SU-DHL-6 (cell line): ENCODE results near the gene HOXD11.

Source experiments
- H2AFZ ChIP-seq: fragments of 200-600 bp; sonication (generic); 2 replicates; pipeline ENCODE4 v1.6.1; 2014; ENCODE audit warnings: low read depth, mild to moderate bottlenecking, moderate library complexity, mixed read lengths, antibody characterized with exemption, low read length; ENCODE audit not compliant: severe bottlenecking
- H3F3A ChIP-seq: fragments of 200-600 bp; shearing (Covaris generic); 2 replicates; pipeline ENCODE4 v1.6.0; 2016; ENCODE audit warnings: antibody characterized with exemption, mild to moderate bottlenecking; ENCODE audit not compliant: insufficient read depth
- H3K27ac ChIP-seq: fragments of 200-600 bp; sonication (generic); 2 replicates; pipeline ENCODE4 v1.5.1; 2016; ENCODE audit warnings: low read depth, mild to moderate bottlenecking, low read length, moderate library complexity, mixed read lengths
- H3K27me3 ChIP-seq: fragments of 200-600 bp; sonication (generic), shearing (Covaris generic); 2 replicates; pipeline ENCODE4 v1.6.0; 2014; ENCODE audit warnings: mild to moderate bottlenecking, low read length
- H3K36me3 ChIP-seq: fragments of 200-600 bp; sonication (generic); 2 replicates; pipeline ENCODE4 v1.6.1; 2014; ENCODE audit warnings: mild to moderate bottlenecking, low read length, mixed read lengths
- H3K4me2 ChIP-seq: fragments of 300-600, 200-600 bp; shearing (Covaris generic), sonication (generic); 2 replicates; pipeline ENCODE4 v1.6.0; 2014; ENCODE audit warnings: low read length, low read depth, mild to moderate bottlenecking; ENCODE audit not compliant: poor library complexity, severe bottlenecking
- H3K4me3 ChIP-seq: fragments of 200-600 bp; sonication (generic); 2 replicates; pipeline ENCODE4 v1.5.1; 2014; ENCODE audit warnings: antibody characterized with exemption, low read length, mild to moderate bottlenecking, mixed read lengths; ENCODE audit not compliant: insufficient read depth, poor library complexity, severe bottlenecking
- H3K79me2 ChIP-seq: fragments of 200-600 bp; sonication (generic); 2 replicates; pipeline ENCODE4 v1.6.1; 2014; ENCODE audit warnings: mild to moderate bottlenecking, low read length, moderate library complexity; ENCODE audit not compliant: insufficient read depth
- H3K9ac ChIP-seq: fragments of 200-600 bp; sonication (generic); 2 replicates; pipeline ENCODE4 v1.7.0; 2014; ENCODE audit warnings: mild to moderate bottlenecking, low read length
- H3K9me2 ChIP-seq: fragments of 200-600 bp; sonication (generic); replicated peaks from 2 replicates; pipeline ENCODE4 v1.6.1; 2014; ENCODE audit warnings: low read length; ENCODE audit not compliant: insufficient read depth
- H3K9me3 ChIP-seq: fragments of 200-600 bp; sonication (generic); 2 replicates; pipeline ENCODE4 v1.6.1; 2014; ENCODE audit warnings: low read length, mixed read lengths; ENCODE audit not compliant: insufficient read depth
- H4K20me1 ChIP-seq: fragments of 200-600 bp; sonication (generic); 2 replicates; pipeline ENCODE4 v1.6.1; 2014; ENCODE audit warnings: low read depth, mild to moderate bottlenecking, antibody characterized with exemption, low read length, moderate library complexity, mixed read lengths
- CTCF ChIP-seq: fragments of 200-600 bp; sonication (generic); IDR thresholded peaks from one replicate; pipeline ENCODE4 v1.5.1; 2017; ENCODE audit warnings: antibody characterized with exemption, mild to moderate bottlenecking, low read length, moderate library complexity; ENCODE audit not compliant: insufficient read depth, poor library complexity, severe bottlenecking
- EZH2phosphoT487 ChIP-seq: fragments of 200-600 bp; sonication (generic), shearing (Covaris generic); conservative IDR thresholded peaks from 2 replicates; pipeline ENCODE4 v1.6.1; 2018; ENCODE audit warnings: mild to moderate bottlenecking, antibody characterized with exemption, low read length, moderate library complexity, mixed read lengths

The HOXD11 gene

GRCh38 chr2:176097820-176098365 lies 9.2 kb upstream of the HOXD11 start:
- H3K27ac ChIP-seq: no peak overlapping the region
- H3K4me3 ChIP-seq: no peak overlapping the region
- no peaks in the 10 kb centered on the region for H3K9me2 ChIP-seq
- no peaks in the 10 kb centered on the region for H3K36me3 ChIP-seq
- TF ChIP-seq EZH2phosphoT487 (no peak), CTCF (no peak)
- H3K4me2 ChIP-seq: peak overlapping the region; percentile 67
- no peaks in the 10 kb centered on the region for H3K27me3 ChIP-seq
- peak overlapping the region; percentile 47; the same call in 1 of the 2 replicates for H3K9ac ChIP-seq
- no peaks in the 10 kb centered on the region for H3K79me2 ChIP-seq
- H3K9me3 ChIP-seq: no peaks in the 10 kb centered on the region
- no peaks in the 10 kb centered on the region for H3F3A ChIP-seq
- no peaks in the 10 kb centered on the region for H4K20me1 ChIP-seq
- no peak overlapping the region for H2AFZ ChIP-seq

DNA sequence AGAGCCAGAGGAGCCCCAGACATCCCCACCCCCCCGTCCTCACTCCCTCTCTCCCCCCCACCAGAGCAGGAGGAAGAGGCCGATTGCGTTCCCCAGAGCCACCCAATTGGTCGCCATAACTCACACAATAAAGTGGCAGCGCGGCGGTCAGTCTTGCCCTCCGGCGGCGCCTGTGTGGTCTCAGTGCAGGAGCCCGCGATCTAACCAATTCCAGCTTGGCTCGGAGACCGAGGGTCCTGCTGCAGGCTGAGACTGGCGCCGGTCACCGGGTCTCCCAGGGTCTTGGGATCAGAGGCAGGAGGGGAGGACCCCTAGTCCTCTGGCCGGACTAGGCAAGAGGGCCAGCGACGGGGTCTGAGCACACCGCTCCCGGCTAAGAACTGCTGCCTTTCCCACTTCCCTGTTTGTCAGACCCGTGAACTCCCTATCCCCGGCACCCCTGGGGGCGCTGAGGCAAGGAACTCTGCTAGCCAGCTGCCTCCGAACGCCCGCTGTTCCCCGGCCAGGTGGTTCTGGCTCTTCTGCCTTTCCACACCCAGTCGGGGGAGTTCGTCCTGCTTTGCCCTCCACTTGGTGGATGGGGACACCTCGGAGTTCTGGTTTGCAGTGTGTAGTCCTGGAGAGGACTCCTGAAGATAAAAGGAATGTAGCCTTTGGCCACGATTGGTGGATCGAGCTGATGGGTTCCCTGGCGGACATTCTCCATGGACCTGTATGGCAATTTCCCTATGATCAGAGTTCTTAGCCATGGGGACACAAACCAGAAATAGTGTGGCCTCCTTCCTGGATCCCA lies 8.5 kb upstream of the HOXD11 start:
- no peaks in the 10 kb centered on the region for H3K79me2 ChIP-seq
- no peaks in the 10 kb centered on the region for H4K20me1 ChIP-seq
- TF ChIP-seq EZH2phosphoT487: no peak
- no peak overlapping the region for H3K4me2 ChIP-seq
- H3K27me3 ChIP-seq: no peaks in the 10 kb centered on the region
- no peak overlapping the region for H3K27ac ChIP-seq
- H3K9ac ChIP-seq: no peak overlapping the region
- no peak overlapping the region for H3K4me3 ChIP-seq
- H3K36me3 ChIP-seq: no peaks in the 10 kb centered on the region
- no peaks in the 10 kb centered on the region for H3K9me2 ChIP-seq
- no peaks in the 10 kb centered on the region for H3F3A ChIP-seq
- H3K9me3 ChIP-seq: no peaks in the 10 kb centered on the region
- H2AFZ ChIP-seq: no peak overlapping the region

DNA sequence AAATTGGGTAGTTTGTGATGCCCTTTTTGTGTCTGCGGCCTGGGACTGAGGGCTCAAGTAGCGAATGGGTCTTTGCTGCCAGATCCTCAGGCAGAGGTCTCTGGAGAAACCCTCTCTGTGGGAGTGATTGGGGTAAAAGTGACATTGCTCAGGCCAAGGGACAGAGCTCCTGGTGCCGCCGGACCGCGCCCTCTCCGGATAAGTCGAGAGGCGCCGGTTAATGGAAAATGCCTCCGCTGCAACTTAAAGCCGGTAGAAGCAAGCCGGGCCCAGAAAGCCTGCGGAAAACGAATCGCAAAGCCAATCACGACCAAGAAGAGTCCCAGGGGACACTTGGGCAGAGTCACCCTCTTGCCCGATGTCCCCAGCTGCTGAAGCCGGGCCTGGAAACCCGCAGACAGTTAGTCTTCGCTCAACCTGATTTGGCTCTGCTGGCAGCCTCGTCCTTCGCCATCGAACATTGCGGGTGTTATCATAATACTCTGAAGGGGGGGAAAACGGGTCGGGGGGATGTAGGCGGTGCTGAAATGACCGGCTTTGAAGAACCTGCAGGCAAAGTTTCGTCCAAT lies 7.8 kb upstream of the HOXD11 start:
- H4K20me1 ChIP-seq: no peaks in the 10 kb centered on the region
- no peak overlapping the region for H3K9ac ChIP-seq
- H3K27ac ChIP-seq: no peak overlapping the region
- TF ChIP-seq CTCF (no peak), EZH2phosphoT487 (no peak)
- no peak overlapping the region for H2AFZ ChIP-seq
- H3K4me2 ChIP-seq: no peak overlapping the region
- H3F3A ChIP-seq: no peaks in the 10 kb centered on the region
- H3K9me3 ChIP-seq: no peaks in the 10 kb centered on the region
- no peak overlapping the region for H3K4me3 ChIP-seq
- H3K79me2 ChIP-seq: no peaks in the 10 kb centered on the region
- H3K27me3 ChIP-seq: no peaks in the 10 kb centered on the region
- no peaks in the 10 kb centered on the region for H3K36me3 ChIP-seq
- no peaks in the 10 kb centered on the region for H3K9me2 ChIP-seq
